ENCODE data around the gene DIP2B.
"Not testable (repeated sequence)": the region's sequence is repeated elsewhere in the genome, so short reads cannot be mapped to it uniquely, and the experiment has no call there.

Gene DIP2B

GRCh38 chr12:50555471-50555885 lies 50.7 kb downstream of the DIP2B start:
- DNase-seq: no peak

GRCh38 chr12:50556273-50556672 lies 51.5 kb downstream of the DIP2B start:
- DNase-seq: no peak

GRCh38 chr12:50556796-50557195 lies 52.0 kb downstream of the DIP2B start:
- DNase-seq: not testable (repeated sequence)

- no peak for DNase-seq
Observed at GRCh38 chr12:50557421-50557820, 52.6 kb downstream of the DIP2B start.

- DNase-seq: no peak
Observed at GRCh38 chr12:50558970-50559369, 54.2 kb downstream of the DIP2B start.

GRCh38 chr12:50562520-50563433 lies 58.0 kb downstream of the DIP2B start:
- no peak for DNase-seq

GRCh38 chr12:50563434-50563787 lies 58.6 kb downstream of the DIP2B start:
- no peak for DNase-seq

GRCh38 chr12:50564237-50564947 lies 59.6 kb downstream of the DIP2B start:
- DNase-seq: no peak

GRCh38 chr12:50564948-50565297 lies 60.1 kb downstream of the DIP2B start:
- no peak for DNase-seq

GRCh38 chr12:50566066-50566465 lies 61.3 kb downstream of the DIP2B start:
- no peak for DNase-seq

- no peak for DNase-seq
Observed at GRCh38 chr12:50567926-50568325, 63.1 kb downstream of the DIP2B start.

- no peak for DNase-seq
Observed at GRCh38 chr12:50568338-50569091, 63.7 kb downstream of the DIP2B start.

- DNase-seq: no peak
Observed at GRCh38 chr12:50569321-50569720, 64.5 kb downstream of the DIP2B start.

GRCh38 chr12:50569876-50570275 lies 65.1 kb downstream of the DIP2B start:
- no peak for DNase-seq

GRCh38 chr12:50571786-50572185 lies 67.0 kb downstream of the DIP2B start:
- DNase-seq: no peak

- DNase-seq: no peak
Observed at GRCh38 chr12:50572287-50572686, 67.5 kb downstream of the DIP2B start.

GRCh38 chr12:50572760-50573159 lies 68.0 kb downstream of the DIP2B start:
- DNase-seq: no peak

GRCh38 chr12:50573271-50573670 lies 68.5 kb downstream of the DIP2B start:
- no peak for DNase-seq

GRCh38 chr12:50574601-50575348 lies 70.0 kb downstream of the DIP2B start:
- DNase-seq: no peak

GRCh38 chr12:50579757-50580267 lies 75.0 kb downstream of the DIP2B start:
- DNase-seq: no peak

GRCh38 chr12:50580436-50580835 lies 75.7 kb downstream of the DIP2B start:
- DNase-seq: no peak
